Upper lobe of left lung (tissue), 4 donors: Measurements from ENCODE around the gene HYAL1.

Source experiments
- EP300 ChIP-seq, 4 donors: sonication (generic); formaldehyde crosslinking; IDR thresholded peaks; one replicate each; pipeline ENCODE4 v1.5.1; 2017; ENCODE audit warnings: antibody characterized with exemption in 4 of 4, control low read depth in 2 of 4
- POLR2AphosphoS5 ChIP-seq, 2 donors: sonication (generic); formaldehyde crosslinking; IDR thresholded peaks; one replicate each; pipeline ENCODE4 v1.5.1; 2017; ENCODE audit warnings: antibody characterized with exemption in 2 of 2

GRCh38 chr3:50275141-50275995, 28.0 kb downstream of the HYAL1 start:
- TF ChIP-seq EP300 (IDR thresholded peaks at IDR 0.05) (no peak), POLR2AphosphoS5 (IDR thresholded peaks at IDR 0.05) (no peak)
